HG03060 (cell line): ENCODE measurements around the gene PRSS56.
"Not testable (repeated sequence)": the region's sequence is repeated elsewhere in the genome, so short reads cannot be mapped to it uniquely, and the experiment has no call there.

Source experiments
- ATAC-seq: cut with Tn5 transposase; IDR thresholded peaks from one replicate; pipeline ENCODE4 v1.9.1; 2021; ENCODE audit warnings: low read depth, moderate number of reproducible peaks; ENCODE audit not compliant: unreplicated experiment

Gene PRSS56

DNA sequence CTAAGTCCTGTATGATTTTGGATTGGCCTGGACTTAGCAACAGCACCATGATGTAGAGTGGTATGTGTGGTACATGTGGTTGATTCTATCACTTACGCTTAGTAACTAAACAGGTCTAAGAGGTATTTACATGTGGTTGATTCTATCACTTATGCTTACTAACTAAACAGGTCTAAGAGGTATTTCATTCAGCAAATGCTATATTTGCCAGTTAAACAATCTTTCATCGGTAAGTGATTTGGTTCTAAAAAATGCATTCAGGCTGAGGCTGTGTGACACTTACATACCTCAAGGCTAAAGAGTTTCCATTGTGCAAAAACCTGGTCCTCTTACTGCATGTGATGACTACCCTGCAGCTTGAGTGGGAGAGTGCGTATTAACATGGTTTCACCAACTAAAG lies 43.4 kb downstream of the PRSS56 start:
- no peak for ATAC-seq

DNA sequence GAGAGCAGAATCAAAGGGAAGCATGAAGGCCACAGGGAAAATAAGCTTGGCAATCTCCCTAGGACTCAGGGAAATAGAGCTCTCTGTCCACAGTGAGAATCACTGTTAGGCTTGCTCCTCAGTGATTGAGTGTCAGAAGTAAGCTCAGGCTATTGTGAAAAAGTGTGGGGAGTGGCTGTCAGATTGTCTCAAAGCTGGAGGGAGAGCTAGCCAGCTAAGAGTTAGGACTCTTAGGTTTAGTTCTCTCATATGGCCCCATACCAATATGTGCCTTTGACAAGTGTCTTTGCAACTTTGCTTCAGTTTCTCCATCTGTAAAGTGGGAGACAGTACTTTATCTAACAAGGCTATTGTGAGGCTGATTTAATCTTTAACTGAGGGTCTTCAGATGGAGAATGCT lies 47.5 kb downstream of the PRSS56 start:
- ATAC-seq, result no peak

DNA sequence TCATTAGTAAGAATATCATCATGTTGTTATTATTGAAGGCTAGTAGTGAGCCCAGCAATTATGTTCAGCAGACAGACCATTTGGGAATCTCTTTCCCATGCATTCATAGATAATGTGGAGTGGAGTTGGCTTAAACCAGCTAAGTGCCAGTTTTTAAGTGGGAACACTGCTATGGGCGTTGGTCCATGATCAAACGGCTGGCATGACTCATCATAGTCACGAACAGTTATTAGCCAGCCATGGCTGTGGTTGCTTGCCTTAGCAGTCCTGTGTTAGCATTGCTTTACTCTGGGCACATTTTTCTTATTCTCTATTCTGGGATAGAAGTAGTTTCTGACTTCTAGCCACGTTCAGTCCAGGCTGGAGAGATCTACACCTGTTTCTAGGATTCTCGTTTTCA lies 48.0 kb downstream of the PRSS56 start:
- no peak for ATAC-seq

DNA sequence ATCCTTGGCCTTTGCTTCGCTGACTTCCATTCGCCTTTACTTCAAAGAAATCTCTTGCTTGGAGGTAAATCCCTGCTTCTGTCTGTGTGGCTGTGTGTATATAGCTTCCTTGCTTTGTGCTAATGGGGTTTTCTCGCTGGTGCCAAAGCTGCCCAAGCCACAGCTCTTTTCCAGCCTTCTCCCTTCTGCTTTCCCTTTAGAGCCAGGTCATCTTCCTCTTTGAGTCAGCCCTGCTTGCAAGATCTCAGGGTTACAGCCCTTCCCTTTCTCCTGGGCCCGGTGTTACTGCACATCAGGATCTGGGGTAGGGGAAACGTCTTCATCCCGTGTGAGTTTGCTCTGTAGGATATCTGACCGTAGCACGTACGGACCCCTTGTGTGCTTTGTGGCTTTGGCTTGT lies 49.4 kb downstream of the PRSS56 start:
- ATAC-seq, result no peak

DNA sequence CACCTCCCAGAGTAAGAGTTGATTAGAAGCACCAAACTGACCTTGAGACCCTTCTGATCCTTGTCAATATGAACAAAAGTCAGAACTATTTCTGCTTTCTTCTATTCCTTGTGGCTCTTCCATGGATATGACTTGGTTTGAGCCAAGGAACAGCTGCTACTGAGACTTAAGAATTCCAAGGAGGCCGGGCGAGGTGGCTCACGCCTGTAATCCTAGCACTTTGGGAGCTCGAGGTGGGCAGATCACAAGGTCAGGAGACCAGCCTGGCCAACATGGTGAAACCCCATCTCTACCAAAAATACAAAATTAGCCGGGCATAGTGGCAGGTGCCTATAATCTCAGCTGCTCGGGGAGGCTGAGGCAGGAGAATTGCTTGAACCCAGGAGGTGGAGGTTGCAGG lies 50.3 kb downstream of the PRSS56 start:
- not testable (repeated sequence) for ATAC-seq

DNA sequence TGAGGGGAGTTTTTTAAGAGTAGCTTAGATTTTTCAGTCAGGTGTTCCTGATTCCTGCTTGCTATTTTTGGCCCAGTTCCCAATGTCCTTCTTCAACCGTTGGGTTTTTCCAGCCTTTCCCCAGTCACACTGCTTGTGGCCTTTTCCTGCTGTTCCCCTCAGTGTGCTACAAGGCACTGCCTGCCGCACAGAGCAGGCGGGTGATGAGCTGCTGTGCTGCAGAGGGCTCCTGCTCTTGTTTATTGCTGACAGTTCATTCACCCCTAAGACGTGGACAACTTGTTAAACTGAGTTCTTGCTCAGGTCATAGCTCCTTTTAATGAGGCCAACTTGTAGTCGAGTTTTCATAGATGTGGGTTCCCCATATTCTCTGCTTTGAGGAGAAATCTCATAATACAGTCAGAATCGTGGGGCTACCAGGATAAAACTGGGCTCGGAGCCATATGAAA lies 50.9 kb downstream of the PRSS56 start:
- ATAC-seq, result no peak

DNA sequence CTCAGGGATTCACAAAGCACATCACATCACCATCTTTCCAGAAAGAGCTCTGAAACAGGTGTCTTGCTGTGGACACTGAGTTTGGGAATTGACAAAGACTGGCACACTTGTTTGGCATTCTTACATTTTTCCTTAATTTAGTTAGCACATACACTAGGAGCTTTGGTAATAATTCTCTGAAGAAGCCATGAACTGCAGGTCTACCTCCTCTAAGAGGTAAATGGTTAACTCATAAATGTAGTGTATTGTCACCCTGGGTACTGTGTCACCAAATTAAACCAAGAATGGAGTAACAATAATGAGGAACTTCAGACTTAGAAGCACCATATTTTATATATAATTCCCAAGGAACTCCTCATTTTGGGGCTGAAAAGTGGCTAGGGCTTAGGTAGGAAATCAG lies 52.9 kb downstream of the PRSS56 start:
- ATAC-seq, result no peak

DNA sequence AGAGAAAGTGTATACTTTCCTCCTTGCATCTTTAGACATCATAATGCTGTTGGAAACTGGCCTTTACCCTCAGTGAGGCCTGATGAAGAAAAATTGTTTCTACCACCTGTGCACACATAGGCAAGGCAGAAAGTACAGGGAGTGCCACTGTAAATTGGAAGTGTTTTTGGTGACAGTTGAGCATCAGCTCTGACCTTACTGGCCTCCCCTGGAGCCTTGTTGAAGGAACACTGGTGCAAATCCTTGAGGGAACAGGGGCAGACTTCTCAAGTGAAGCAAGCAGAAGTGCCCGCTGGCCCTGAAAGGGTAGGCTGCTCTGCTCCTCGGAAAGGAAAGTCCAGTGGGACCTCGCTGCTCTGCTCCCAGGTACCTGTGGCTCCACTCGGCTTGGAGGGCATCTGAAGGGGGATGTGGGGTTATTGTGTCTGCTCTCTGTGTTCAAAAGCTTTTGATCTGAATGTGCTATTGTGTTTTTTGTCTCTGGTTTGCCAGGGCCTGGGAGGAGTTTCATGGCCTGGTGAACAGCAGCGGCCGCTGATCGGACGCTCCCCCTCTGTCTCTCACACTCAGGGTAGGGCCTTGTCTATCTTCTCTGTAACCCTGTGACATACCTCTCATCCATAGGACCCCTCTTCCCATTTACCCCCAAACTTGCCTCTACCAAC lies 53.7 kb downstream of the PRSS56 start:
- no peak for ATAC-seq

DNA sequence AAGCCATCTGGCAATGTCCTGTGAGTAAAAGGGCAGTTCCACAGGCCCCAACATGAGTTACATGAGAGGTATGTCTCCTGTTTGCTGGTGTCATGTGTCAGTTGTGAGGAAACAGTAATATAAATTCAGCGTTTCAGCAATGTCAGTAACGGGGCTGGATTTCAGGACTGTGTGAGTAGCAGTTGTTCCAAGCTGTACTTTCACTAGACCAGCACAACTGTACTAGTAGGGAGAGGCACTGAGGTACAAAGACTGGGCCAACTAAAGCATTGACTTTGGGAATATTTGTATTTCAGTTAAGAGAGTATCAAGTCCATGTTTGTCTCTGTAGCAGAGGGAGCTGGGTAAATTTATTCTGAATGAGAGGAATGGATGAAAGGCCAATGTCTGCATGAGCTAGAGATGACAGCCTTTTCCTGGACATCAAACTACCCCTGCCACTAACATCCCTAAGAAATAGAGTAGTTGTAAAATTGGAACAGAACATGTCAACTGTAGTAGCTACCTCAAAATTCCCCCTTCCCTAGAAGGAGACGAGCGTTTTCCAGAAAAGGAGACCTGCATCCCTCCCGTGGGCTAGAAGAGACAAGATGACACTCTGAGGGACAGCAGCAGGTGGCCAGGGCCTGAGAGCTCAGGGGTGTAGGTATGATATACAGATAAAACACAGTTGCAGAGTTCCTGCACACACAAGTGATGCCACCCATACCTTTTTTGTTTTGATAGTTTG lies 54.7 kb downstream of the PRSS56 start:
- ATAC-seq, result no peak
